Endothelial cell of umbilical vein (primary cell): ENCODE measurements around the gene BCAS3. TPM values are rescaled to one million over a fixed set of nuclear protein-coding genes. Genes with fewer than 3 reads are reported as not detected.

ENCODE experiments used
- BruUV-seq: library from RNA; stranded (reverse); fragments of 400-500 nt; replicated peaks from 2 replicates; lab custom pipeline; 2021; lab: Mats Ljungman, UMichigan
- CTCF ChIA-PET: fragments of 300-600, 350-600 bp; sonication (Branson Sonifier 250); formaldehyde crosslinking; loops from one replicate; lab custom pipeline; 2021; ENCODE audit warnings: antibody characterized with exemption, inconsistent platforms; lab: Charles Lee
- POLR2A ChIA-PET: fragments of 300-600, 350-600 bp; sonication (Branson Sonifier 250); formaldehyde crosslinking; loops from one replicate; lab custom pipeline; 2021; ENCODE audit warnings: antibody characterized with exemption, inconsistent platforms; lab: Charles Lee
- DNase-seq: peaks from one replicate; pipeline ENCODE4 v3.0.0-alpha.2; 2011; ENCODE audit warnings: low read depth, low spot score
- FAIRE-seq: peaks from 2 replicates; lab custom pipeline; 2011; peaks lifted over from hg19 to GRCh38; lab: Jason Lieb, UNC
- H2AFZ ChIP-seq: 2 replicates; pipeline ENCODE4 v1.6.0; 2012; ENCODE audit warnings: low read depth, low read length, control low read depth, inconsistent platforms
- H3K27ac ChIP-seq: 2 replicates; pipeline ENCODE4 v1.5.1; 2011; ENCODE audit warnings: low read depth, mild to moderate bottlenecking, control low read depth, low read length, moderate library complexity; ENCODE audit not compliant: insufficient read depth
- H3K27me3 ChIP-seq, 2 experiments: 2 replicates each; pipeline versions ENCODE4 v1.6.0 to v1.6.1; 2011; ENCODE audit warnings: low read length in 2 of 2, mixed read lengths in 1 of 2; ENCODE audit not compliant: control insufficient read depth in 2 of 2, insufficient read depth in 2 of 2
- H3K36me3 ChIP-seq, 2 experiments: 2 replicates in 1 of 2; 3 replicates in 1 of 2; pipeline ENCODE4 v1.5.1; 2011; ENCODE audit warnings: low read length in 2 of 2, mild to moderate bottlenecking in 1 of 2, moderate library complexity in 1 of 2; ENCODE audit not compliant: control insufficient read depth in 2 of 2, insufficient read depth in 2 of 2; ENCODE audit errors: extremely low read depth in 1 of 2
- H3K4me1 ChIP-seq: 3 replicates; pipeline ENCODE4 v1.5.1; 2011; ENCODE audit warnings: mild to moderate bottlenecking, low read length; ENCODE audit not compliant: control insufficient read depth, insufficient read depth; ENCODE audit errors: extremely low read depth
- H3K4me2 ChIP-seq: 2 replicates; pipeline ENCODE4 v1.6.1; 2011; ENCODE audit warnings: low read length, control low read depth, mixed read lengths; ENCODE audit not compliant: insufficient read depth
- H3K4me3 ChIP-seq, 3 experiments: fragments of 200-600 bp in 1 of 3; sonication (generic), shearing (Covaris generic) in 1 of 3; replicated peaks in 1 of 3; 2 replicates each; pipeline ENCODE4 v1.5.1; 2011 to 2016; ENCODE audit warnings: control low read depth in 3 of 3, low read length in 3 of 3, mild to moderate bottlenecking in 2 of 3, inconsistent platforms in 1 of 3, low read depth in 1 of 3, moderate library complexity in 1 of 3; ENCODE audit not compliant: insufficient read depth in 1 of 3
- H3K79me2 ChIP-seq: 2 replicates; pipeline ENCODE4 v1.6.0; 2012; ENCODE audit warnings: low read length, inconsistent platforms; ENCODE audit not compliant: control insufficient read depth, insufficient read depth
- H3K9ac ChIP-seq: replicated peaks from 2 replicates; pipeline ENCODE3; 2011; ENCODE audit warnings: low read length, control low read depth; ENCODE audit not compliant: insufficient read depth; ENCODE audit errors: extremely low read depth
- H3K9me1 ChIP-seq: replicated peaks from 3 replicates; pipeline ENCODE4 v1.6.0; 2011; ENCODE audit warnings: mild to moderate bottlenecking, low read length; ENCODE audit not compliant: control insufficient read depth, insufficient read depth; ENCODE audit errors: extremely low read depth
- H3K9me3 ChIP-seq: replicated peaks from 2 replicates; pipeline ENCODE4 v1.5.1; 2012; ENCODE audit warnings: low read length, inconsistent platforms; ENCODE audit not compliant: control insufficient read depth, insufficient read depth
- H4K20me1 ChIP-seq: replicated peaks from 2 replicates; pipeline ENCODE3; 2011; ENCODE audit warnings: mild to moderate bottlenecking, low read length; ENCODE audit not compliant: control insufficient read depth, insufficient read depth; ENCODE audit errors: extremely low read depth
- EZH2 ChIP-seq: IDR thresholded peaks from 2 replicates; pipeline ENCODE4 v1.6.1; 2012; ENCODE audit warnings: borderline replicate concordance, low read depth, mild to moderate bottlenecking, moderate library complexity, low read length, inconsistent platforms; ENCODE audit not compliant: severe bottlenecking
- FOS ChIP-seq: IDR thresholded peaks from 2 replicates; pipeline ENCODE4 v1.6.1; 2011; ENCODE audit warnings: mild to moderate bottlenecking, low read length, moderate library complexity, borderline replicate concordance; ENCODE audit not compliant: insufficient read depth
- GATA2 ChIP-seq: IDR thresholded peaks from 2 replicates; pipeline ENCODE4 v1.7.0; 2011; ENCODE audit warnings: low read depth, mild to moderate bottlenecking, moderate library complexity, mixed read lengths, low read length; ENCODE audit not compliant: insufficient read length, insufficient read depth
- JUN ChIP-seq: IDR thresholded peaks from 2 replicates; pipeline ENCODE4 v1.6.1; 2011; ENCODE audit warnings: borderline replicate concordance, low read depth; ENCODE audit not compliant: insufficient read length, insufficient read depth
- MYC ChIP-seq: IDR thresholded peaks from one replicate; pipeline ENCODE4 v1.6.1; 2011; ENCODE audit warnings: mild to moderate bottlenecking, low read depth, low read length
- POLR2A ChIP-seq: IDR thresholded peaks from 2 replicates; pipeline ENCODE4 v1.6.1; 2012; ENCODE audit warnings: low read depth, mild to moderate bottlenecking, control low read depth, low read length
- POLR2AphosphoS5 ChIP-seq: IDR thresholded peaks from 2 replicates; pipeline ENCODE4 v1.6.1; 2012; ENCODE audit warnings: low read depth, mild to moderate bottlenecking, control low read depth, low read length, moderate library complexity; ENCODE audit not compliant: insufficient read depth
- dilution Hi-C: fragments of 300-500 bp; cut with MboI; formaldehyde crosslinking; loops from one replicate; pipeline ENCODE4 v1.15.0; 2019; ENCODE audit warnings: low sequenced_read_pairs; ENCODE audit not compliant: extremely low pct_ligation_motif_present
- intact Hi-C: fragments of 100-400 bp; cut with micrococcal nuclease; formaldehyde crosslinking; loops from one replicate; pipeline ENCODE4 v1.10.0; 2022
- polyA plus RNA-seq, 4 experiments: library from polyadenylated mRNA; depleted of rRNA in 3 of 4; stranded (reverse) in 3 of 4; unstranded in 1 of 4; fragments of >200 nt; gene quantifications; 2 replicates each; pipeline versions ENCODE4 v1.2.1 to v1.2.3, GENCODE V29; 2011 to 2012; ENCODE audit warnings: missing spikeins in 1 of 4
- total RNA-seq: library from RNA; stranded (reverse); gene quantifications from 2 replicates; pipeline ENCODE4 v1.2.3, GENCODE V29; 2021
- TF ChIP-seq, protein P1 (sequence below): IDR thresholded peaks from 2 replicates; pipeline ENCODE4 v1.6.1; 2011; ENCODE audit not compliant: insufficient read depth, insufficient read length
- TF ChIP-seq, protein P2 (sequence below), 2 donors: IDR thresholded peaks; 1 replicate in 1 of 2; 2 replicates in 1 of 2; pipeline ENCODE4 v1.5.1; 2011; ENCODE audit warnings: low read length in 2 of 2, mild to moderate bottlenecking in 2 of 2, moderate library complexity in 2 of 2, control low read depth in 1 of 2, inconsistent platforms in 1 of 2, low read depth in 1 of 2; ENCODE audit not compliant: insufficient read depth in 1 of 2; ENCODE audit errors: extremely low read depth in 1 of 2

Gene BCAS3
- total and polyA plus RNA-seq, 2 donors (not counting 3 experiments of a cell fraction or from before 2014, with no cell fraction given) = 8.2 to 16.0 TPM

DNA sequence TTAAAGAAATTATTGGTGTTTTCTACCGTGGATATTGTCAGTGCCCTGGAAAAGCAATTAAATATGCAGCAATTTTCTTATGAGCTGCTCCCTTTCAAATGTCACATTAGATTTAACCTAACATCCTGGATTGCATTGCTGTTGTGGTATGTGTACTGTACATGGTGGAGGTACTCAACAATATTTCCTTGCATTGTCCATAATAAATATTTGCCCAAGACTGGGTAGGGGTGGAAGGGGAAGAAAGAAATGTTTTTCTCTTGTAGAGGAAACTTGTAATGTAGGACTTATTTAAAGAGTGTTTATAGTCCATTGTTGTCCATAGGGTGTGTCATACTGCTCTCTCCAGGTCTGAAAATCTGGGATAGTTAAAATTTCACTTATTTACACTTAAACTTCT is 375.8 kb downstream of the BCAS3 start:
- peaks cover 16% of the 10 kb centered on the region for H3K4me1 ChIP-seq
- no peaks in the 10 kb centered on the region for H3K9me3 ChIP-seq
- ChIA-PET POLR2A (no interaction called here), CTCF (interaction anchor here (1.0 kb wide), 1 partner anchor 26 kb away, joined by 3 read pairs; no protein-coding TSS in a partner anchor)
- intact Hi-C loops = no loop called here
- H3K27me3 ChIP-seq = no peaks in the 10 kb centered on the region
- H3K27ac ChIP-seq = no peak overlapping the region
- H3K79me2 ChIP-seq = no peaks in the 10 kb centered on the region
- no peaks in the 10 kb centered on the region for H4K20me1 ChIP-seq
- no TSS peak for BruUV-seq
- no peak overlapping the region for H3K4me3 ChIP-seq
- dilution Hi-C loops = no loop called here
- DNase-seq = peak; percentile 67
- no peak overlapping the region for H2AFZ ChIP-seq
- H3K9me1 ChIP-seq = no peaks in the 10 kb centered on the region
- peak; percentile 56 for FAIRE-seq
- H3K9ac ChIP-seq = no peak overlapping the region
- H3K36me3 ChIP-seq = no peaks in the 10 kb centered on the region
- TF ChIP-seq, protein P1, sequence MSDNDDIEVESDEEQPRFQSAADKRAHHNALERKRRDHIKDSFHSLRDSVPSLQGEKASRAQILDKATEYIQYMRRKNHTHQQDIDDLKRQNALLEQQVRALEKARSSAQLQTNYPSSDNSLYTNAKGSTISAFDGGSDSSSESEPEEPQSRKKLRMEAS = no peak
- TF ChIP-seq, protein P2, sequence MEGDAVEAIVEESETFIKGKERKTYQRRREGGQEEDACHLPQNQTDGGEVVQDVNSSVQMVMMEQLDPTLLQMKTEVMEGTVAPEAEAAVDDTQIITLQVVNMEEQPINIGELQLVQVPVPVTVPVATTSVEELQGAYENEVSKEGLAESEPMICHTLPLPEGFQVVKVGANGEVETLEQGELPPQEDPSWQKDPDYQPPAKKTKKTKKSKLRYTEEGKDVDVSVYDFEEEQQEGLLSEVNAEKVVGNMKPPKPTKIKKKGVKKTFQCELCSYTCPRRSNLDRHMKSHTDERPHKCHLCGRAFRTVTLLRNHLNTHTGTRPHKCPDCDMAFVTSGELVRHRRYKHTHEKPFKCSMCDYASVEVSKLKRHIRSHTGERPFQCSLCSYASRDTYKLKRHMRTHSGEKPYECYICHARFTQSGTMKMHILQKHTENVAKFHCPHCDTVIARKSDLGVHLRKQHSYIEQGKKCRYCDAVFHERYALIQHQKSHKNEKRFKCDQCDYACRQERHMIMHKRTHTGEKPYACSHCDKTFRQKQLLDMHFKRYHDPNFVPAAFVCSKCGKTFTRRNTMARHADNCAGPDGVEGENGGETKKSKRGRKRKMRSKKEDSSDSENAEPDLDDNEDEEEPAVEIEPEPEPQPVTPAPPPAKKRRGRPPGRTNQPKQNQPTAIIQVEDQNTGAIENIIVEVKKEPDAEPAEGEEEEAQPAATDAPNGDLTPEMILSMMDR (IDR thresholded peaks at IDR 0.05; ENCODE audit: extremely low read depth in 1 of 2, insufficient read depth in 1 of 2, low read depth in 1 of 2, low read length in 2 of 2) = no peak
- no peak for TF ChIP-seq JUN
- no peak for TF ChIP-seq FOS
- no peak for TF ChIP-seq GATA2
- no peak for TF ChIP-seq POLR2AphosphoS5
- TF ChIP-seq EZH2 = no peak
- no peak for TF ChIP-seq MYC
- TF ChIP-seq POLR2A = no peak
- peak overlapping the region; percentile 34 for H3K4me2 ChIP-seq
